Stimulated activated CD8-positive, alpha-beta memory T cell treated with anti-CD3 and anti-CD28 coated beads, Interleukin-2, amount 100 ng/mL, for 1 hour (primary cell): Measurements from ENCODE around the gene MESP1.

ENCODE experiments used
- DNase-seq, 2 donors: peaks; one replicate each; pipeline ENCODE4 v3.0.0-alpha.2; 2020; ENCODE audit warnings: low read depth in 2 of 2

The MESP1 gene

DNA sequence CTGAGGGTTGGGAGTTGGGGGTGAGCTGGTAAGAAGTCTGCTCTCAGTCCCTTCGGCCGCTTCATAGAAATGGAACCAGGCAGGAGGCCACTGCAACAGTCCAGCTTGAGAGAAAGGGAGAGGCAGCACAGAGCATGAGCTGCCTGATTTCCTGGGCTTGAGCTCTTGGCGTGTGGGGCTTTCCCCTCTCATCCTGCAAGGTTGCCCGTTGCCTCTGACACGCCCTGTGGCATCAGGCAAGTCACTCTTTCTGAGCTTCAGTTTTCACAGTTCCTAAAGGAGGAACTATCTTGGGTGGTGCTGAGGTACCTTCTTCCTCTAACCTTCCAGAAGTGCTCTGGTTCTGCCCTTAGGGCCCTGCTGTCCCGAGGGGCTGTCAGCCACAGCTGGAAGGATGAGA, 30.0 kb upstream of the MESP1 start:
- no peak for DNase-seq

DNA sequence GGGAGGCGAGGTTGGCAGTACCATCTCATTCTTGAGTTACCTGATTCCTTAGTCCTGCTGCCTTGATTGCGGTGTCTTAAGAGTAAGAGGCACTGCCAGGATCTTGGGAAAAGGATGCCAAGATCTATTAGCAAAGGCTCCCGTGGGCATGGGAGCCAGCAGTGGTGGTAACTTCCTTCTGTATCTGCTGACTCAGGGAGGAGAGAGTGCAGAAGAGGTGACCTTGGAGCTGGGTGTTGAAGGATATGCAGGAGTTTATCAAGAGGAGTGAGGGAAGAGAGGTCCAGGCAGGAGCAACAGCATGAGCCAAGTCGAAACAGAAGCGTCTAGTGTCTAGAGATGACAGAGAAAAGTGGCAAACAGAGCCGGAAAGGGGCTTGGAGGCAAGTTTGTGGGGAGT, 29.6 kb upstream of the MESP1 start:
- DNase-seq = no peak

DNA sequence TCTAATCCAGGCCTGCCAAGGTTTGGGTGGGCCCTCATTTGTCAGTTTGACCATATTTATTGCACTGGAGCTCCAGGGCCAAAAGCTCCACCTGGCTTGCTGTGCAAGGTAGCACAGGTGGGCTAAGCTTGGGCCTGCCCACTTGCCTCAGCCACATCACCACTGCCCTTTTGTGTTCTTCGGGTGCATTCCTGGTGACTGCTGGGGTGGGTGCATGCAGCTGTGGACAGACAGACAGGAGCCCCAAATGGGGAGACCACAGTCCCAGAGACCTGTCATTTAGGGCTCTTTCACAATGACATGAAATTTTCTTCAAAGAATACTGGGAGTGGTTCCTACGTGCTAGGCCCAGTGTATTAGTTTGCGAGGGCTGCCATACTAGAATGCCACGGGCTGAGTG, 27.8 kb upstream of the MESP1 start:
- DNase-seq = no peak

- no peak for DNase-seq
Observed at GRCh38 chr15:89777782-89778380, 26.8 kb upstream of the MESP1 start.

GRCh38 chr15:89777073-89777751, 26.2 kb upstream of the MESP1 start:
- DNase-seq = no peak

DNA sequence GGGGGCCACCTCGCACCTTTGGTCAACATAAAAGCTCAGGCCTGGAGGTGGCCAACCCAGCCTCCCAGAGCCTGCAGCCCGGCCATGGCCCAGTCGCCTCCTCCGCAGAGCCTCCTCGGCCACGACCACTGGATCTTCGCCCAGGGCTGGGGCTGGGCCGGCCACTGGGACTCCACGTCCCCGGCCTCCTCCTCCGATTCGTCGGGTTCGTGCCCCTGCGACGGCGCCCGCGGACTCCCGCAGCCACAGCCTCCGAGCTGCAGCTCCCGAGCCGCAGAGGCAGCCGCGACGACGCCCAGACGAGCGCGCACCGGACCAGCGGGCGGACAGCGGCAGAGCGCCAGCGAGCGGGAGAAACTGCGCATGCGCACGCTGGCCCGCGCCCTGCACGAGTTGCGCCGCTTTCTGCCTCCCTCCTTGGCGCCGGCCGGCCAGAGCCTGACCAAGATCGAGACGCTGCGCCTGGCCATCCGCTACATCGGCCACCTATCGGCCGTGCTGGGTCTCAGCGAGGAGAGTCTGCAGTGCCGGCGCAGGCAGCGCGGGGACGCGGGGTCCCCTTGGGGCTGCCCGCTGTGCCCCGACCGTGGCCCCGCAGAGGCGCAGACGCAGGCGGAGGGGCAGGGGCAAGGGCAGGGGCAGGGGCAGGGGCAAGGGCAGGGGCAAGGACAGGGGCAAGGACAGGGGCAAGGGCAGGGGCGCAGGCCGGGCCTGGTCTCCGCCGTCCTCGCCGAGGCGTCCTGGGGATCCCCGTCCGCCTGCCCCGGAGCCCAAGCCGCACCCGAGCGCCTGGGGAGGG, 25.4 kb upstream of the MESP1 start, which contains the start of gene MESP2:
Gene MESP2 (plus strand): TSS at position 59 of the 799 bp plus-strand sequence. CDS start 26 bp downstream, at position 85.
- DNase-seq = peak in 1 of 2 donors; percentile 16

DNA sequence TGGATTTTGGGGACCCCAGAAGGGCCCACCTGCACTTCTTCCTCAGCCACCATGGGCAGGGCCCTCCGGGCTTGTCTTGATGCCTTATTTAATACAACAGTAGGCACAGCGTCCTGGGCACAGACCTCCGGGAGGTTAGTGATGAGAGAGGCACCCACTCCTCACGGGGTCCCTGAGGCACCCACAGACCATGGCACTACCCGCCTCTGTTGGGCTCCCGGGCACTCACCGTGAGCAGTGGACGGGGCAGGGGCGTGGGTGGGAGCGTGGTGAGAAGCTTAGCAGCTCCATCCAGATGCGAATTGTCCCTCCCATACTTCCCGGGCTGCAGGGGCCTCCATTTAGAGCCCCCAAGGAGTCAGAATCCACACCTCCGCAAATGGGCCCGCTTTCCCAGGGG, 24.8 kb upstream of the MESP1 start:
- DNase-seq = no peak

GRCh38 chr15:89774492-89774891, 23.4 kb upstream of the MESP1 start:
- DNase-seq = no peak

DNA sequence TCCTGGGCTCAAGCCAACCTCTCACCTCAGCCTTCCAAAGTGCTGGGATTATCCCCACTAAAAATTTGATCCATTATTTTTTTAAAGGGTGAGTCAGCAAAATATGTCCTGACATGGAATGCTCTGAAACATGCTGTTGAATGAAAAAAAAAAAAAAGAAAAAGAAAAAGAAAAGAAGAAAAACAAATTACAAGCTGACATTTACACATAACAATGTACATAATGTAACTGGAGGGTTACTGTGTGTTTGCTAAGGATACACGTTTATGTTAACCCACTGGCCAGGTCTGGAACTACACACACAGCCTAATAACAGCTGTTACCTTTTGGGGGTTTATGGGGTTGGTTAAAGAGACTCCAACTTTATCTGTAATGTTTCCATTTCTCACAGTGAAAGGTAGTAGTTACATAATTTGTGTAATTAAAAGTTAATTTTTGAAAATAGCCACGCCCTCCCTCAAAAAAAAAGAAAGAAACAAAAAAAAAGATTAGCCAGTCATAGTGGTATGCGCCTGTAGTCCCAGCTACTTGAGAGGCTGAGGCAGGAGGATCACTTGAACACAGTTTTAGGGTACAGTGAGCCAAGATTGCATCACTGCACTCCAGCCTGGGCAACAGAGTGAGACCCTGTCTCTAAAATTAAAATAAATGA, 22.0 kb upstream of the MESP1 start:
- DNase-seq = no peak

- no peak for DNase-seq
Observed at GRCh38 chr15:89770041-89770440, 19.0 kb upstream of the MESP1 start.

GRCh38 chr15:89769366-89769765, 18.3 kb upstream of the MESP1 start:
- DNase-seq = no peak

DNA sequence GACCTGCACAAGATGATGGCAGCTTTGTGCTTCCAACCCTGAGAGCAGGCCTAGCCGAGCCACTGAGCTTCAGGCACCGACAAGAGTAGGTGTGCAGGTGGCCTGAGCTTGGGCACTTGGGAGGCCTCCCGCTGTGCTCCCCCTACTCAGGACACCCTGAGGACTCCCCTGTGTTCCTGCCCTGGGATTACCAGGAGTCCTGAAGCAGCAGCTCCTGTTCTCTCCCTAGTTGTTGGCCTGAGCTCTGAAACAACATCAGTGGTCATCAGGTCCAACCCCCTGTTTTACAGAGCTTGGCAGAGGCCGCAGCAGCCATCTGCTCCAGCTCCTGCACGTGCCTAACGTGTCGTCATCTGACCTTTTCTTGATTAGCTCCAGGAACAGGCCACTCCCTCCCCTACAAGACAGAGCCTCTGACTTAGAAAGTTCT, 17.0 kb upstream of the MESP1 start:
- no peak for DNase-seq

DNA sequence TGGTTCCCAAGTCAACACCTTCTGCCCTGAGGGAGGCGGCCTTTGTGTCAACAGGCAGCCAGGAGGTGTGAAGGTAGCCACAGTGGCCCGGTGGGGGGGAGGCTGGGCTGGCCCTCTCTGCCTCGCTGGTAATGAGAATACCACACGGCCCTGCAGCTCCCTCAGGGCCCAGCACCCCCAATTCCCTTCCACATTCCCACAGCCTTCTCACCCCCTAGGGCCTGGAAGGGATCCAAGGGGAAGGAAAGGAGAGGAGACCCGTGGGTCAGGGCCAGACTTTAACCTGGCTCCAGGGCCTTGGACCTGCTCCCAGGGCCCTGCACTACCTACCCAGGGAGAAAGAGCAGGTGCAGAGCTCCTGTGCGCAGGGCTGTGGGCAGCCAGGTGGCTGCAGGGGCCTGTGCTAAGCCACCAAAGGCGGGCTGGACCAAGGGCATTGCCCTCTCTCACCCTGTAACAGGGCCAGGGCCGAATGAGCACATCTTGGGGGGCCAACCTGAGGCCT, 16.4 kb upstream of the MESP1 start:
- no peak for DNase-seq

DNA sequence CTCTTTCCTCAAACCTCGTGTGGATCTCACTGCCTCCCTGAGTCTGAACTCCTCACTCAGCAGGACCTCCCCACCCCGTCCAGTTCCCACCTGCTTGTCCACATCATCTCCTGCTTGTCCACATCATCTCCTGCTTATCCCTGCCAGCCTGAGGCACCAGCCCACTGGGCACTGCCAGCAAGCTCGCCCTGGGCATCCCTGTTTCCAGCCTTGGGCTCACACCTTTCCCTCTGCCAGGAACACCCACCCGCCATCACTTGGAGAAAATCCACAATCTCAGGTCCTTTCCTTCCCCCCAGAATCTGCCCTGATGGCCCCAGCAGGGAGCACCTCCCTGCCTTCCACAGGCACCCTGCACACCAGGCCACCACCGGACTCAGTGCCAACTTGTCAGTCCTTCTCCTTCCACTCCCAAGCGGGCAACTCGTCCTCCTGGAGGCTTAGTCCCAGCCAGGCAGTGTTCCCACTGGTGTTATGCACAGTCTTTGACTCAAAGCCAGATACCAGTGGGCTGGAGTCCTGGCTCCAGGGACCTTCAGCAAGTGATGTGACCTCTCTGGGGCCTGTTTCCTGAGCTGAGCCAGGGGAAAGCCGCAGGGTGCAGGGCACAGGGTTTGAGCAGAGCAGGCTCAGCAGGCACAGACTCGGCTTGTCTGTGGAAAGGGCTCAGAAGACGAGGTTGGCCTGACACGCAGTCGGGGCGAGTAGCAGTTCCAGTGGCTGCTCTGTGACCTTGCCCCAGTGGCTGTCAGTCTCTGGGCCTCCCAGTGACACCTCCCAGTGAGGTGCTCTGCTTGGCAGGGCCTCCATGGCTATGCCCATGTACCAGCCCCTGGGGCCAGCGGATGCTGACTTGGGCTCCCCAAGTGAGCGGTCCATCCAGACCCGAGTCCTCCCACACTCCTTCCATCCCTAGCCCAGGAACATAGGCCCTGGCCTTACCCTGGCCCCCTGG, 15.6 kb upstream of the MESP1 start:
- no peak for DNase-seq

DNA sequence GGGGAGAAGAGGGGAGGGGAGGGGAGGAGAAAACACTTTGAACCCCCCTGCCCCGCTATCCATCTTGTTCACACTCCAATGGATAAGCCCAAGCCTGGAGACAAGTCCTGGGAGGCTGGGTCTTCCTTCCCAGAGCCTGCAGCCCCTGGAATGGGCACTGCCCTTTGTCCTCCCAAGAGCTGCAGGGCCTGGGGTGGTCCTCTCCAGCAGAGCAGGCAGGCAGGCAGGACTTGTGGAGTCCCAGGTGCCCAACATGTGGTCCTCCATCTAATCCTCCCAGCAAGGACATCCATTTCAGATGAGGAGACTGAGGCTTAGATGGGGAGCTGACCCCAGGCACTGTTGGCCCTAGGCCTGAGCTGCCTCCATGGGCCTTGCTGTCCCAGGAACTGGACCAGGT, 14.6 kb upstream of the MESP1 start:
- no peak for DNase-seq

GRCh38 chr15:89761929-89762328, 10.9 kb upstream of the MESP1 start:
- DNase-seq = no peak

DNA sequence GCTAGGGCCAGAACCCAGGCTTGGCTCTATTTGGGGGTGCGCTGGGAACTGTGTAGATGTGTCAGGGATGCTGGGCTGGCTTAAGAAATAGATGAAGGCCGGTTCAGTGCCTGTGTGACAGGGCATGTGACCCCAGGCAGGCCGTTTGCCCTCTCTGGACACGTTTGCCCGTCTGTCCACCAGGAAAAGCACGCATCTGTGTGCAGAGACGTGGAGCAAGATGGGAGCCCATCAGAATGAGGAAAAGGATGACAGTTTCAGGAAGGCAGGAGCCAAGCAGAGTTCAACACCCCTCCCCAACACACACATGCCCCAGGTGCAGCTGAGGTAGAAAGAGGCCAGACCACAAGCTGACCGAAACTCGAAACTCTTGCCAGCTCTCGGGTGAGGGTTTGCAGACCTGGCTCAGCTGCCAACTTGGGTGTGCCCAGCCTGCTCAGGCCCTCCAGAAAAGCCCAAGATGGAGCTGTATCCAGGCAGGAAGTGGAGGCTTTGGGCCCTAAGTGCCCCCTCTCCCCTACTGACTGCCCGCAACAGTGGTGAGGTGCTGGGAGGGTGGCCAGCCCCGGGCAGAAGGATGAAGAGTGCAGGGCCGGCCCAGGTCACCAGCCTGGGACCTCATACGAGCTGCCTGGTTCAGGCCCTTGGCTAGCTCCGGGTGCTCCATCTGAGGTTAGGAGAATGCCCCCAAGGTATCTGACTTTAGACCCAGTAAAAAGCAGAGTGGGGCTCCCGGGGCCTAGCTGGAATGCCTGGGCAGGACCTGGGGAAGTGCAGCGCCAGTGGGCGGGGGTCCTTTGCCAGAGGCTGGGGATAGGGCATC, 10.2 kb upstream of the MESP1 start:
- no peak for DNase-seq

GRCh38 chr15:89760303-89761008, 9.4 kb upstream of the MESP1 start:
- DNase-seq = peak; percentile 24 to 28

- no peak for DNase-seq
Observed at GRCh38 chr15:89759835-89760234, 8.8 kb upstream of the MESP1 start.
